ENCODE measurements around the gene BMP8B.
"Not testable (repeated sequence)": the region's sequence is repeated elsewhere in the genome, so short reads cannot be mapped to it uniquely, and the experiment has no call there.

The BMP8B gene

GRCh38 chr1:39776886-39777285, 11.8 kb downstream of the BMP8B start:
- DNase-seq: no peak

GRCh38 chr1:39776400-39776713, 12.3 kb downstream of the BMP8B start:
- DNase-seq: no peak

- DNase-seq: not testable (repeated sequence)
Measured at GRCh38 chr1:39775676-39776399, 12.8 kb downstream of the BMP8B start.

GRCh38 chr1:39775141-39775540, 13.5 kb downstream of the BMP8B start:
- not testable (repeated sequence) for DNase-seq

GRCh38 chr1:39773369-39773979, 15.2 kb downstream of the BMP8B start:
- not testable (repeated sequence) for DNase-seq

GRCh38 chr1:39771022-39771532, 17.6 kb downstream of the BMP8B start, which contains the start of gene OXCT2:
OXCT2 (minus strand) TSS chr1:39771348; CDS start chr1:39771255, 93 bp downstream.
- DNase-seq: not testable (repeated sequence)

GRCh38 chr1:39770100-39771021, 18.3 kb downstream of the BMP8B start:
- DNase-seq: not testable (repeated sequence)

- DNase-seq: not testable (repeated sequence)
Measured at GRCh38 chr1:39769502-39769901, 19.2 kb downstream of the BMP8B start.

- not testable (repeated sequence) for DNase-seq
Measured at GRCh38 chr1:39766466-39766865, 22.2 kb downstream of the BMP8B start.

- DNase-seq: not testable (repeated sequence)
Measured at GRCh38 chr1:39764512-39764911, 24.2 kb downstream of the BMP8B start.

GRCh38 chr1:39763619-39764374, 24.9 kb downstream of the BMP8B start:
- not testable (repeated sequence) for DNase-seq

GRCh38 chr1:39762550-39763540, 25.8 kb downstream of the BMP8B start:
- no peak for DNase-seq

- DNase-seq: no peak
Measured at GRCh38 chr1:39761557-39762260, 27.0 kb downstream of the BMP8B start.

- no peak for DNase-seq
Measured at GRCh38 chr1:39761016-39761415, 27.6 kb downstream of the BMP8B start.

- DNase-seq: no peak
Measured at GRCh38 chr1:39760074-39761008, 28.3 kb downstream of the BMP8B start.

- no peak for DNase-seq
Measured at GRCh38 chr1:39759436-39759726, 29.3 kb downstream of the BMP8B start.

- DNase-seq: no peak
Measured at GRCh38 chr1:39758556-39759435, 29.9 kb downstream of the BMP8B start.

- DNase-seq: no peak
Measured at GRCh38 chr1:39757501-39757900, 31.2 kb downstream of the BMP8B start.

Data from NCI-H446 treated with DMSO at 0.1 percent for 48 hours (cell line).